H9 (cell line): ENCODE data around the gene CALN1. TPM values are rescaled to one million over a fixed set of nuclear protein-coding genes. Genes with fewer than 3 reads are reported as not detected.

Source experiments
- DNase-seq: peaks from one replicate; pipeline ENCODE4 v3.0.0-alpha.2; 2017
- H2AFZ ChIP-seq: one replicate; pipeline ENCODE4 v1.6.1; 2013; ENCODE audit warnings: mild to moderate bottlenecking, low read length, control low read depth, moderate library complexity
- H2AK5ac ChIP-seq: 2 replicates; pipeline ENCODE4 v1.6.1; 2013; ENCODE audit warnings: low read length, control low read depth, mixed read lengths; ENCODE audit not compliant: insufficient read length
- H2BK120ac ChIP-seq: one replicate; pipeline ENCODE4 v1.6.1; 2013; ENCODE audit warnings: low read depth, mild to moderate bottlenecking, low read length, control low read depth, inconsistent platforms; ENCODE audit not compliant: poor library complexity, severe bottlenecking
- H2BK12ac ChIP-seq: 2 replicates; pipeline ENCODE4 v1.6.1; 2013; ENCODE audit warnings: low read length, control low read depth, mixed read lengths, low read depth; ENCODE audit not compliant: insufficient read length
- H2BK15ac ChIP-seq: 2 replicates; pipeline ENCODE4 v1.6.1; 2013; ENCODE audit warnings: low read depth, low read length, control low read depth
- H2BK20ac ChIP-seq: one replicate; pipeline ENCODE4 v1.6.1; 2013; ENCODE audit warnings: low read depth, mild to moderate bottlenecking, low read length, control low read depth, inconsistent platforms; ENCODE audit not compliant: poor library complexity, severe bottlenecking
- H2BK5ac ChIP-seq: 2 replicates; pipeline ENCODE4 v1.6.1; 2013; ENCODE audit warnings: low read length, control low read depth, mixed read lengths; ENCODE audit not compliant: insufficient read length
- H3K14ac ChIP-seq: 2 replicates; pipeline ENCODE4 v1.6.1; 2013; ENCODE audit warnings: low read length, control low read depth; ENCODE audit not compliant: insufficient read depth
- H3K18ac ChIP-seq: 2 replicates; pipeline ENCODE4 v1.6.1; 2013; ENCODE audit warnings: low read depth, mild to moderate bottlenecking, mixed read lengths, low read length, control low read depth; ENCODE audit not compliant: insufficient read length
- H3K23ac ChIP-seq: 2 replicates; pipeline ENCODE4 v1.6.1; 2013; ENCODE audit warnings: low read length, control low read depth, mixed read lengths, low read depth; ENCODE audit not compliant: insufficient read length
- H3K23me2 ChIP-seq: 2 replicates; pipeline ENCODE4 v1.6.1; 2013; ENCODE audit warnings: low read depth, mild to moderate bottlenecking, mixed read lengths, low read length, control low read depth; ENCODE audit not compliant: insufficient read length, poor library complexity, severe bottlenecking
- H3K27ac ChIP-seq: 2 replicates; pipeline ENCODE4 v1.5.1; 2013; ENCODE audit warnings: low read length, control low read depth, mixed read lengths, low read depth; ENCODE audit not compliant: insufficient read length
- H3K27me3 ChIP-seq: 2 replicates; pipeline ENCODE4 v1.6.1; 2013; ENCODE audit warnings: low read length, control low read depth, inconsistent platforms; ENCODE audit not compliant: insufficient read depth
- H3K4ac ChIP-seq: 2 replicates; pipeline ENCODE4 v1.6.1; 2013; ENCODE audit warnings: low read depth, mild to moderate bottlenecking, control low read depth, inconsistent platforms, low read length, moderate library complexity
- H3K4me1 ChIP-seq: 2 replicates; pipeline ENCODE4 v1.6.1; 2013; ENCODE audit warnings: low read length, control low read depth, inconsistent platforms; ENCODE audit not compliant: insufficient read depth
- H3K4me2 ChIP-seq: 2 replicates; pipeline ENCODE4 v1.6.1; 2013; ENCODE audit warnings: low read length, control low read depth, mixed read lengths; ENCODE audit not compliant: insufficient read length, insufficient read depth
- H3K56ac ChIP-seq: 2 replicates; pipeline ENCODE4 v1.6.1; 2013; ENCODE audit warnings: low read depth, mild to moderate bottlenecking, mixed read lengths, low read length, control low read depth; ENCODE audit not compliant: insufficient read length
- H3K79me1 ChIP-seq: 2 replicates; pipeline ENCODE4 v1.6.1; 2013; ENCODE audit warnings: low read depth, mild to moderate bottlenecking, moderate library complexity, low read length, control low read depth, inconsistent platforms; ENCODE audit not compliant: insufficient read depth, poor library complexity, severe bottlenecking
- H3K79me2 ChIP-seq: 2 replicates; pipeline ENCODE4 v1.6.1; 2013; ENCODE audit warnings: low read length, control low read depth, inconsistent platforms; ENCODE audit not compliant: insufficient read depth
- H3K9ac ChIP-seq: 2 replicates; pipeline ENCODE4 v1.6.1; 2013; ENCODE audit warnings: low read length, control low read depth, mixed read lengths; ENCODE audit not compliant: insufficient read length; ENCODE audit errors: extremely low read depth
- H3K9me3 ChIP-seq: one replicate; pipeline ENCODE4 v1.6.1; 2013; ENCODE audit warnings: low read depth, low read length, inconsistent platforms; ENCODE audit not compliant: control insufficient read depth
- H3T11ph ChIP-seq: one replicate; pipeline ENCODE4 v1.6.1; 2013; ENCODE audit warnings: mild to moderate bottlenecking, low read length, control low read depth, inconsistent platforms
- H4K20me1 ChIP-seq: one replicate; pipeline ENCODE4 v1.6.1; 2013; ENCODE audit not compliant: control insufficient read depth, insufficient read length, insufficient read depth
- H4K5ac ChIP-seq: 2 replicates; pipeline ENCODE4 v1.6.1; 2013; ENCODE audit warnings: low read depth, mild to moderate bottlenecking, mixed read lengths, low read length, control low read depth; ENCODE audit not compliant: insufficient read length
- H4K8ac ChIP-seq: replicated peaks from 2 replicates; pipeline ENCODE4 v1.6.1; 2013; ENCODE audit warnings: low read length, control low read depth, mixed read lengths, low read depth; ENCODE audit not compliant: insufficient read length
- H4K91ac ChIP-seq: 2 replicates; pipeline ENCODE4 v1.6.1; 2013; ENCODE audit warnings: low read depth, mild to moderate bottlenecking, moderate library complexity, mixed read lengths, low read length, control low read depth; ENCODE audit not compliant: insufficient read length
- H3K27ac Mint-ChIP-seq, 3 experiments: 2 replicates in 2 of 3; 3 replicates in 1 of 3; pipeline ENCODE4 v1.8.0; 2020 to 2021; ENCODE audit warnings: mixed read lengths in 3 of 3, mild to moderate bottlenecking in 1 of 3, moderate library complexity in 1 of 3
- H3K27me3 Mint-ChIP-seq: 2 replicates; pipeline ENCODE4 v1.8.0; 2021; ENCODE audit warnings: low read depth, mild to moderate bottlenecking, moderate library complexity, mixed read lengths
- H3K36me3 Mint-ChIP-seq, 3 experiments: 2 replicates in 2 of 3; 3 replicates in 1 of 3; pipeline ENCODE4 v1.8.0; 2020 to 2021; ENCODE audit warnings: low read depth in 3 of 3, mixed read lengths in 3 of 3; ENCODE audit not compliant: insufficient read depth in 1 of 3
- H3K4me1 Mint-ChIP-seq, 2 experiments: 2 replicates each; pipeline ENCODE4 v1.8.0; 2020; ENCODE audit warnings: mixed read lengths in 2 of 2
- H3K4me3 Mint-ChIP-seq, 2 experiments: 2 replicates in 1 of 2; 3 replicates in 1 of 2; pipeline ENCODE4 v1.8.0; 2020 to 2021; ENCODE audit warnings: mild to moderate bottlenecking in 2 of 2, mixed read lengths in 2 of 2, moderate library complexity in 1 of 2
- H3K9me3 Mint-ChIP-seq, 2 experiments: 2 replicates in 1 of 2; 3 replicates in 1 of 2; pipeline ENCODE4 v1.8.0; 2020; ENCODE audit warnings: mild to moderate bottlenecking in 2 of 2, mixed read lengths in 2 of 2, moderate library complexity in 1 of 2
- CTCF ChIP-seq: fragments of 200-600 bp; sonication (generic); conservative IDR thresholded peaks from 3 replicates; pipeline ENCODE4 v1.8.0; 2021; ENCODE audit warnings: antibody characterized with exemption, mild to moderate bottlenecking
- WGBS: extraction: QIAGEN DNeasy Blood & Tissue Kit; methylation state at CpG from one replicate; pipeline ENCODE4 v1.1.7; 2013; ENCODE audit warnings: missing lambda C conversion rate, low lambda C conversion rate, mixed read lengths; ENCODE audit not compliant: insufficient read length; ENCODE audit errors: extremely low coverage; 5-methylcytosine and 5-hydroxymethylcytosine counted together
- total RNA-seq: library from RNA; stranded (reverse); gene quantifications from 2 replicates; pipeline ENCODE4 v1.2.1, GENCODE V29; 2021

Gene CALN1
- total RNA-seq, 1 experiment from 2014 or later: 2.8 TPM

DNA sequence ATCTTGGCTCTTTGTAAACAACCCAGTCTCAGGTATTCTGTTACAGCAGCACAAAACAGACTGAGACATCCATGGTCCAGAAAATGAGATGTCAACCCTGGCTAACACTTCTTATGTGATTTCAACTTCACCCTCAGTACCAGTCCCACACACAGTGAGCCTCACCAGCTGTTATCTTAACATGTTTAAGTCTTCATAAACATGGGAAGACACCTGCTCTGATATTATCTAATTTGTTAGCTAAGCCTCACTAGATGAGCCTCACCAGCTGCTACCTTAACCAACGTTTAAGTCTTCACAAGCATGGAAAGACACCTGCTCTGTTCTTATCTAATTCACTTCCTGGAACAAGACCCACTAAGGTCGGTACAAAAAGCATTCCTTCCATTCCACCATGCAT is 130.8 kb downstream of the CALN1 start:
- no peak overlapping the region for H3K18ac ChIP-seq
- Mint-ChIP-seq H3K27ac (no peak overlapping the region), H3K36me3 (peaks cover 12 to 37% (median 26%) of the 10 kb centered on the region in 3 experiments), H3K9me3 (peaks cover 17 to 19% of the 10 kb centered on the region in 2 experiments), H3K4me1 (peaks cover 12 to 18% of the 10 kb centered on the region in 2 experiments), H3K4me3 (no peak overlapping the region), H3K27me3 (no peaks in the 10 kb centered on the region)
- no peak overlapping the region for H3K27ac ChIP-seq
- no peak overlapping the region for H3K14ac ChIP-seq
- WGBS: no CpG with 5 or more reads among the region's 2 CpGs
- no peaks in the 10 kb centered on the region for H4K20me1 ChIP-seq
- no peak overlapping the region for H3K4me2 ChIP-seq
- no peak for TF ChIP-seq CTCF
- H2AFZ ChIP-seq: no peak overlapping the region
- no peaks in the 10 kb centered on the region for H3K79me1 ChIP-seq
- H2BK12ac ChIP-seq: no peak overlapping the region
- no peak overlapping the region for H3K9ac ChIP-seq
- H3K23me2 ChIP-seq: peaks cover 2% of the 10 kb centered on the region
- DNase-seq: no peak
- no peaks in the 10 kb centered on the region for H3K79me2 ChIP-seq
- H3K56ac ChIP-seq: no peak overlapping the region
- no peak overlapping the region for H3T11ph ChIP-seq
- H4K8ac ChIP-seq: no peak overlapping the region
- H2AK5ac ChIP-seq: no peak overlapping the region
- H3K9me3 ChIP-seq: peaks cover 6% of the 10 kb centered on the region
- H2BK20ac ChIP-seq: no peak overlapping the region
- no peak overlapping the region for H2BK120ac ChIP-seq
- no peak overlapping the region for H3K23ac ChIP-seq
- H2BK5ac ChIP-seq: no peak overlapping the region
- H4K5ac ChIP-seq: no peak overlapping the region
- no peak overlapping the region for H4K91ac ChIP-seq
- H3K4me1 ChIP-seq: peaks cover 4% of the 10 kb centered on the region; the same call in 1 of the 2 replicates
- no peaks in the 10 kb centered on the region for H3K27me3 ChIP-seq
- no peak overlapping the region for H3K4ac ChIP-seq
- H2BK15ac ChIP-seq: no peak overlapping the region
